Cerebellar nuclear complex (tissue), 1 donor: Measurements from ENCODE around the gene XYLT1.

Experiments used
- DNase-seq, 2 experiments: peaks; one replicate each; lab custom pipeline; 2025; lab: John Stamatoyannopoulos, UW

Gene XYLT1

GRCh38 chr16:17372386-17372785 is 98.4 kb downstream of the XYLT1 start:
- no peak for DNase-seq

DNA sequence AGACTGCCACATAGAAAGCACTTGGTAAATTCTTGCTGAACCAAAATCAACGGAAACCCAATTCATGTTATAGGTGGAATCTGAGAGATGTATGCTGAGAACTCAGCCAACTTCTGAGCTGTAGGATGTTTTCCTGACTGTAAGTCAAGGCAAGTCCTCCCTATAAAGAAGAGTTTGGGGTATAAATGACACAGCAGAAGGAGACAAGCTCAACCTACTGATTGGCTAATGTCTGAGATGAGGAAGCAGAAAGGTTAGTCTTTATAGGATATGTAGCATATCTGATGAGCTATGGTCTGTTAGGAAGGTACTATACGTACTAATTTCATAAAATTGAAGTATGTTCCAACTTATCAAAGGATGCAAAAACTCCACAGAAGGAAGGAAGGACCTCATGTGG is 99.5 kb downstream of the XYLT1 start:
- no peak for DNase-seq

- no peak for DNase-seq
Observed at GRCh38 chr16:17370731-17371285, 100.0 kb downstream of the XYLT1 start.

GRCh38 chr16:17370223-17370707 is 100.5 kb downstream of the XYLT1 start:
- DNase-seq: no peak

DNA sequence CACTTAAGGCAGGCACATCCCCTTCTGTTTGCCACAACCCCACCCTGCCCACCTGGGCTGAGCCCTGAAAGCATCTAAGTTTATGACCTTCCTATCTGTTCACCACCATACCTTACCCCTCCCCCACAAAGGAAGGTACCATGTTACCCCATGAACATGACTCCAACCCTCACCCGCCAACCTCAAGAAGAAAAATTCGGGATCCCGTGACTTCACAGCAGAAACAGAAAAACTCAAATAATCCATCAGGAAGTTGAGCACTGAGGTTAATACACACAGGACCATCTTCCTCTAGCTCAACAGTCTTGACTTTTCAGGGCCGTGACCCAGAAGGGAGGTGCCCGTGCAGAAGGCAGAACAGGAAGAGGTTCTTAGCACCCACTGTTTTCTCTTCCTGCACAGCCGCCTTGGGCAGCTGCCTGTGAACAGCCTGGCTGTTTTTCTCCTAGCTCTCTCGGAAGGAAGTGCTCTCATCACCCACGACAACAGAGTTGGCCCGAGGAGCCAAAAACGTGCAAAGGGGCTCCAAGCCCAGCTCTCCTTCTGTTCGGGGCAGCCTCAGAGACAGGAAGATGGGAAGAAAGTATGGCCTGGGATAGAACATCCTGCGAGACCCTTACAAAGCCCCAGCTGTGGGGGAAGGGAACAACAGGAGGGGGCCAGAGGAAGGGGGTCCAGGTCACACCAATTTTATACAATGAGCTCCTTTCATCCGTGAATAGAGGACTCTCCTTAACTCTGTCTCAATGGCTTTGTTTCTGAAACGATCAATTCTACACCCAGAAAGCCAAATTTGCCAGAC is 101.1 kb downstream of the XYLT1 start:
- no peak for DNase-seq

DNA sequence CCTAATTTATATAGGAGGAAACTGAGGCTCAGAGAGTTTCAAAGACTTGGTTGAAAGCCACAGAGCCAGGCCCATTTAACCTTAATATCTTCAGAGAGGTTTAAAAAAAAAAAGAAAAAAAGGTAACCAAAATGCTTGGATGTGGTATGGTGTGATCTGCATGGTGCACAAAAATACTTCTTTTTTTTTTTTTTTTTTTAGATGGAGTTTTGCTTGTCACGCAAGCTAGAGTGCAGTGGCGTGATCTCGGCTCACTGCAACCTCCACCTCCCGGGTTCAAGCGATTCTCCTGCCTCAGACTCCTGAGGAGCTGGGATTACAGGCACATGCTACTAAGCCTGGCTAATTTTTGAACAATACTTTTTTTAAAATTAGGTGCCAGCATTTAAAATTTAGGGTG is 101.8 kb downstream of the XYLT1 start:
- no peak for DNase-seq

- no peak for DNase-seq
Observed at GRCh38 chr16:17368446-17368845, 102.3 kb downstream of the XYLT1 start.

- DNase-seq: no peak
Observed at GRCh38 chr16:17367923-17368322, 102.8 kb downstream of the XYLT1 start.

GRCh38 chr16:17367036-17367435 is 103.7 kb downstream of the XYLT1 start:
- DNase-seq: no peak

- DNase-seq: no peak
Observed at GRCh38 chr16:17366299-17366961, 104.3 kb downstream of the XYLT1 start.

DNA sequence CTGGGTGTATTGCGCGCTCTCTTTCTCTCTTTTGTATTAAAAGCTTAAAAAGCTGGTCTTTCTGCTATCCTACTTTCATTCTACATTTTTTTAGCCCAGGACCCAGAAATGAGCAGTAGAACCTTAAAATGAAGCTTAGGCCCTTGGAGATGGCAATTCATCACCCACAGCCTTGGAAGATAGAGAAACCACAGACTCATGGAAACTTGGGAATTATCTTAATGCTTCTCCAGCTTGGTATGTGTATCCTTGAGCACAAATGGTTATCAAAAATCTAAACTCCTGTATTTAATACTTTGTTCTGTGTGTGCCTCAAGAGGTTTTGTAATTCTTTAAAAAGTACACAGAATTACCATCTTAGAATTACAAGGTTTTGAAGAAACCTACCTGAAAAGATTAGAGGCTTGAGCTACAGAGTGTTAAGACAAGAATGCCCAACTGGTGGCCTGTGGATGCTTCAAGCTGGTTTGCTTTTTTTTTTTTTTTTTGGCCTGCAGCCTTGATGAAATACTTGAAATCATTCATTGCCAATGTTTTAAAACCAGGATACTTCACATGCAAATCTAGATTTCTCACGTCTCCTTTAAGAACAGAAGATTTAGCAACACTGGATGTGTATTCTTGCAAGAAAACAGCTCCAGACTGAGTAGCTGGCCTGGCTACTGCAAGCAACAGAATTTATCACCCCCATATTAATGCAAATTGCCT is 105.0 kb downstream of the XYLT1 start:
- DNase-seq: no peak

GRCh38 chr16:17365211-17365541 is 105.6 kb downstream of the XYLT1 start:
- DNase-seq: no peak

DNA sequence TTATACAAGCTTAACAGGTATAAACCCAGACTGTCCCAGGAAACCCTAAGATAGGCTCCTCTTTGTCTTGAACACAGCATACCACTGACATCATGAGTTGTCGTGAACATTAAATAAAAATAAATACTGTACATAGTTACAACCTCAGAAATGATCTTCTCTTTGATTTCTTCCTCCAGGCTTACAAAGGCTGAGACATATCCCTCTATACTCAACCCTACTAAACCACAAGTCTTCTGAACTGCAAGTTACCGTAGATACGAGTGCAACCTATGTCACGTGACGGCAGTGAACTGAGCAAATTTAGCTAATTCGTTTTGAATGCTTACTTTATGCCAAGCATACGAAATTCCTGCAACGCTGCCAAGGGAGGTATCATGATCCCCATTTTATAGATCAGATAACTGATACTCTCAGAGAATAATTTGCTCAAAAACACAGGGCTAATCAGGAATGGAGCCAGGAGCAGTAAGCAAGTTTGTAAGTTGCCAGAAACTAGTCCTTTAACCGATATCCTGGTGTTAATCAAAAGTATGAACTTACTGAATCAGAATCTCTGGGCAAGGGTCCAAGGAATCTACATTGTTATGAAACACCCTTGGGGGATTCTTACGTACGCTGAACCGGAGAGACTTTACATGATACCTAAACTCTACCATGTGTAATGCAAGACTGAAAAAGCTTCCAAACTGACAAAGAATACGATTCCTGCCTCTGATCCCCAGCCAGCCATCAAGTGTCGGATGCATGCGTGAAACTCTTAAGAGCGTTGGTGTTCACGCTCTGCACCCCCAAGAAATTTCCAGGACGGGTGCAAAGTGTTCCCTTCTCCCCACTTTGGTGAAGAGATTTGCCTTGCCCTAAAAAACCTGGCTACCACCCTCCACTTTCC is 106.2 kb downstream of the XYLT1 start:
- DNase-seq: no peak

DNA sequence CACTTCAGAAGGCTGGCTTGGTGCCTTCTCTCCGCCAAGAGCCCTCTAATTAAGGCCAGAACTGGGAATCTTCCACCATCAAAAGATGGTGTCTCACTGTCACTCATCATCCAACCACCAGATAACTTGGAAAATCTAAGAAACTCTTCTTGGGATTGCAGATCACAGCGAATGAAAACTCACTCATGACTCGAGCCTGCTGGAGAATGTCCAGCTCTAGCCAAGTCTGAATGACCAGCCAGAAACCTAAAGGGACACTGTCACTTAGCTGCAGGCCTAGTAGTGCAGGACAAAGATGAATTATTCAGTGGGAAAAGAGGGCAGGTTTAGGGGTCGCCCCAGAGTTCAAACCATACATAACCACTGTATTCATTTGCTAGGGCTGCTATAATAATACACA is 107.8 kb downstream of the XYLT1 start:
- no peak for DNase-seq

GRCh38 chr16:17362183-17362582 is 108.6 kb downstream of the XYLT1 start:
- DNase-seq: no peak

DNA sequence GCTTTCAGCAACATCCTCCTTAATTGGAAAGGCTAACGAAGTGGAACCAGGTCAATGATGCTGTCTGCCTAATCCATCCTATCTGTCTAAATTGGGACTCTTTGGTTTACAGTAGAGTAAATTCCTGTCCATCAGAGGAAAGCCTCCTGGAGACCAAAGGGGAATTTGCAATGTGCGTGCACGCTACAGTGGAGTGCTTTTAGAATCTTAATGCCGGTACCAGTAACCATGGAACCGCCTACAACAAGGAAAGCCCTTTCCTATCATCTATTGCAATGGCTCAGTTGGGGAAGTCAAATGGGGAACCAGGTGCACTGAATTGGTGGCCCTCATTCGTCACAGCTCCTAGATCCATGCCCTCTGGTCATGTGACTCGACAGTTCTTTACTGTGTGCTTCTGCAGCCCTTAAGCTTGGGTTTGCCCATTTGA is 110.1 kb downstream of the XYLT1 start:
- no peak for DNase-seq

- no peak for DNase-seq
Observed at GRCh38 chr16:17359788-17360390, 110.9 kb downstream of the XYLT1 start.

DNA sequence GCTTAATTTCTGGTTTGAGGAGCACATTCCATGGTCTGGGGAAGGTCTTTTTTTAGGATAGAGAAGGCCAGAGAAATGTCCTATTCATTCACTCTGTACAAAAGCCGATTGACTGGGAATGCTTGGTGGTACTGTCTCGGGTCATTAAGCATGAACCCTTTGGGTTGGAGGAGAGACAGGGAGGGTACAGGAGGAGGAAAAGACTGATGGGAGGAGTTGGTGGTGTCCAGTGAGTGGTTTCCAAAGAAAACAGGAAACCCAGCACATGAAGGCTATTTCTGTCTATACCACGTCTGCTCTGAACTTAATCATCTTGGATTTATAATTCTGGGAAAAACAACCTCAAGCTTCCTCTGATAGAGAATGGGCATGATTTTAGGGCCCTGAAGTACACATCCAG is 111.9 kb downstream of the XYLT1 start:
- no peak for DNase-seq

- no peak for DNase-seq
Observed at GRCh38 chr16:17358355-17358754, 112.4 kb downstream of the XYLT1 start.

DNA sequence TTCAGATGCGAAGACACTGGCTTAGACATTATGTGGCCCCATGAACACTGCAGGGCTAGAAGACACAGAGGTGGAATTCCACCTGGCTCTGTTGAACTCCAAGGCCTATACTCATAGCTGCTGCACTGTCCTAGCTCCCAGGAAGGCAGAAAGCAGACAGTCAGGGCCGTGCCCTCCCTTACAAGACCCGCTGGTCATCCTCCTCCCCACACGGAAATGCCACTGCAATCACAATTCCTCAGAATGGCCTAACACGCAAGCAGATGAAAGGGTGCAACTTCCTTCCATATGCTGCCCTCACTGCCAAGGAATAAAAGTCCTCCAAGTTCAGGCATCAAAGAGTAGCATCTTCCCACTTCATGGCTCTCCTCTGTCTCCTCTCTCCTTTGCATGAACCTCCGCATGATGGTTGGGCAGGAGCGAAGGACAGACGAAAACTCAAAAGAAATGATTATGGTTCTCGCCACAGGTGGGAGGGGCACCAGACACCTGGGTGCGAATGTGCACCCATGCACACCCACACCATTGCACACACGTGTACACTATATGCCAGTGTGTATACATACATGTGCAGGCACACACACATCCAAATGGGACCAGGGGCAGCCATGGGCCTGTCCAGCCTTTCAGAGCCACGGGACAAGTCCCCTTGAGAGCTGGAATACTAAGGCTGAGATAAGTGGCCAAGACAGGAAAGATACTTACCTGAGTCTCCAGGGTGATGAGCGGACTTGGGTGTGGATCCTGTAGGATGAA is 113.3 kb downstream of the XYLT1 start:
- no peak for DNase-seq
